Smooth muscle cell (in vitro differentiated cells): Measurements from ENCODE around the gene GULP1. TPM values are rescaled to one million over a fixed set of nuclear protein-coding genes. Genes with fewer than 3 reads are reported as not detected.
A peak's percentile ranks its signal among the peaks of the same experiment; 100 is the strongest.

ENCODE experiments used
- DNase-seq: peaks from one replicate; lab custom pipeline; 2025; ENCODE audit not compliant: unreplicated experiment; lab: John Stamatoyannopoulos, UW
- H2AFZ ChIP-seq: fragments of 200-600 bp; sonication (generic); 2 replicates; pipeline ENCODE4 v1.6.0; 2016; ENCODE audit warnings: antibody characterized with exemption, low read depth, mild to moderate bottlenecking
- H3F3A ChIP-seq: fragments of 200-600 bp; sonication (generic); 2 replicates; pipeline ENCODE4 v1.6.0; 2017; ENCODE audit warnings: antibody characterized with exemption, low read depth
- H3K27ac ChIP-seq: fragments of 200-600 bp; sonication (generic); 2 replicates; pipeline ENCODE4 v1.5.1; 2016; ENCODE audit warnings: low read depth, mild to moderate bottlenecking
- H3K27me3 ChIP-seq: fragments of 200-600 bp; sonication (generic); 2 replicates; pipeline ENCODE4 v1.6.1; 2016; ENCODE audit warnings: low read depth, mild to moderate bottlenecking
- H3K36me3 ChIP-seq: fragments of 200-600 bp; sonication (generic); 2 replicates; pipeline ENCODE4 v1.5.1; 2016; ENCODE audit warnings: low read depth
- H3K4me1 ChIP-seq: fragments of 200-600 bp; sonication (generic); 2 replicates; pipeline ENCODE4 v1.5.1; 2016; ENCODE audit warnings: low read depth
- H3K4me2 ChIP-seq: fragments of 200-600 bp; sonication (generic); 2 replicates; pipeline ENCODE4 v1.6.0; 2016; ENCODE audit warnings: mild to moderate bottlenecking
- H3K4me3 ChIP-seq: fragments of 200-600 bp; sonication (generic); 2 replicates; pipeline ENCODE4 v1.5.1; 2016; ENCODE audit warnings: mild to moderate bottlenecking
- H3K79me2 ChIP-seq: fragments of 200-600 bp; sonication (generic); 2 replicates; pipeline ENCODE4 v1.6.0; 2016; ENCODE audit warnings: low read depth, mild to moderate bottlenecking
- H3K9ac ChIP-seq: fragments of 200-600 bp; sonication (generic); 2 replicates; pipeline ENCODE4 v1.6.0; 2016; ENCODE audit warnings: low read depth
- H3K9me3 ChIP-seq: fragments of 200-600 bp; sonication (generic); replicated peaks from 2 replicates; pipeline ENCODE4 v1.5.1; 2016; ENCODE audit warnings: low read depth
- H4K20me1 ChIP-seq: fragments of 200-600 bp; sonication (generic); 2 replicates; pipeline ENCODE4 v1.6.0; 2016; ENCODE audit warnings: low read depth
- WGBS: methylation state at CpG from one replicate; pipeline ENCODE4 v1.1.7; 2016; ENCODE audit warnings: low lambda C conversion rate; 5-methylcytosine and 5-hydroxymethylcytosine counted together
- polyA plus RNA-seq: library from polyadenylated mRNA; unstranded; fragments of >200 nt; fragmentation: Nextera tagmentation; extraction: Ambion mirVana; gene quantifications from 2 replicates; pipeline ENCODE4 v1.2.1, GENCODE V29; 2016
- total RNA-seq: library from RNA; depleted of rRNA; stranded (reverse); fragments of >200 nt; gene quantifications from 2 replicates; pipeline ENCODE4 v1.2.3, GENCODE V29; 2014
- TF ChIP-seq, protein P1 (sequence below): fragments of 200-600 bp; sonication (generic); IDR thresholded peaks from 2 replicates; pipeline ENCODE4 v1.5.1; 2017; ENCODE audit warnings: borderline replicate concordance, mild to moderate bottlenecking, antibody characterized with exemption; ENCODE audit not compliant: insufficient read depth, poor library complexity, severe bottlenecking

Gene GULP1
- total and polyA plus RNA-seq, 2 experiments from 2014 or later, result 40.2 to 115 TPM

- Histone ChIP-seq H3K79me2 (peaks cover 85% of the 10 kb centered on the region), H2AFZ (no peak overlapping the region), H3K4me1 (peaks cover 28% of the 10 kb centered on the region), H3F3A (peaks cover 10% of the 10 kb centered on the region), H3K27me3 (no peaks in the 10 kb centered on the region), H3K4me2 (peak overlapping the region; percentile 82), H4K20me1 (no peaks in the 10 kb centered on the region), H3K9me3 (no peaks in the 10 kb centered on the region), H3K36me3 (peaks cover 11% of the 10 kb centered on the region), H3K9ac (peak overlapping the region; percentile 21), H3K27ac (peak overlapping the region; percentile 84), H3K4me3 (peak overlapping the region; percentile 36)
- no peak for DNase-seq
- TF ChIP-seq, protein P1, sequence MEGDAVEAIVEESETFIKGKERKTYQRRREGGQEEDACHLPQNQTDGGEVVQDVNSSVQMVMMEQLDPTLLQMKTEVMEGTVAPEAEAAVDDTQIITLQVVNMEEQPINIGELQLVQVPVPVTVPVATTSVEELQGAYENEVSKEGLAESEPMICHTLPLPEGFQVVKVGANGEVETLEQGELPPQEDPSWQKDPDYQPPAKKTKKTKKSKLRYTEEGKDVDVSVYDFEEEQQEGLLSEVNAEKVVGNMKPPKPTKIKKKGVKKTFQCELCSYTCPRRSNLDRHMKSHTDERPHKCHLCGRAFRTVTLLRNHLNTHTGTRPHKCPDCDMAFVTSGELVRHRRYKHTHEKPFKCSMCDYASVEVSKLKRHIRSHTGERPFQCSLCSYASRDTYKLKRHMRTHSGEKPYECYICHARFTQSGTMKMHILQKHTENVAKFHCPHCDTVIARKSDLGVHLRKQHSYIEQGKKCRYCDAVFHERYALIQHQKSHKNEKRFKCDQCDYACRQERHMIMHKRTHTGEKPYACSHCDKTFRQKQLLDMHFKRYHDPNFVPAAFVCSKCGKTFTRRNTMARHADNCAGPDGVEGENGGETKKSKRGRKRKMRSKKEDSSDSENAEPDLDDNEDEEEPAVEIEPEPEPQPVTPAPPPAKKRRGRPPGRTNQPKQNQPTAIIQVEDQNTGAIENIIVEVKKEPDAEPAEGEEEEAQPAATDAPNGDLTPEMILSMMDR, result no peak
- 14% methylated on average over 1 of the region's 1 CpG for WGBS
Observed at GRCh38 chr2:188527141-188527540, 235.5 kb downstream of the GULP1 start.

DNA sequence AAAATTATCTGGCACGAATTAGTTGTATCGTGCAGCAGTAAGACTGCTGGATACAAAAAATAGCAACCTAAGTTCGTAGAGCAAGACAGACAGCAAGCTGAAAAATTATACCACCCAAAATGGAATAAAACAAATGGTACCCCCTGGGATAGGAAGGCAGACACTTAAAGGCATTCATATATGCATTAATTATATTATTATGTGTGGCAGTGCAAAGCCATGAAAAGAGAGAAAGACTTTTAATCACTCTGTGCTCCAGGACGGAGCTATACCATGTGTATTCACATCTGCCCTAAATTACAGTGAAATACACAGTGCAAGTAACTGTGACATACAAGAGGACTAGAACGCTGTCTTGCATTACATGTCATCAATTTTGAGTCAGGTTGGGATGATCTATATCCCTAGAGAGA is 235.9 kb downstream of the GULP1 start:
- H3K79me2 ChIP-seq, result peaks cover 83% of the 10 kb centered on the region
- H3K9me3 ChIP-seq, result no peaks in the 10 kb centered on the region
- no peaks in the 10 kb centered on the region for H3K27me3 ChIP-seq
- H3K27ac ChIP-seq, result peak overlapping the region; percentile 84
- WGBS, result 50% methylated on average over 5 of the region's 5 CpGs
- H3K9ac ChIP-seq, result peak overlapping the region; percentile 21
- H3F3A ChIP-seq, result peaks cover 10% of the 10 kb centered on the region
- no peak for DNase-seq
- H4K20me1 ChIP-seq, result no peaks in the 10 kb centered on the region
- peaks cover 28% of the 10 kb centered on the region for H3K4me1 ChIP-seq
- TF ChIP-seq, protein P1, result no peak
- peaks cover 11% of the 10 kb centered on the region for H3K36me3 ChIP-seq
- H3K4me2 ChIP-seq, result peak overlapping the region; percentile 82
- peak overlapping the region; percentile 63 for H2AFZ ChIP-seq
- H3K4me3 ChIP-seq, result peak overlapping the region; percentile 36

DNA sequence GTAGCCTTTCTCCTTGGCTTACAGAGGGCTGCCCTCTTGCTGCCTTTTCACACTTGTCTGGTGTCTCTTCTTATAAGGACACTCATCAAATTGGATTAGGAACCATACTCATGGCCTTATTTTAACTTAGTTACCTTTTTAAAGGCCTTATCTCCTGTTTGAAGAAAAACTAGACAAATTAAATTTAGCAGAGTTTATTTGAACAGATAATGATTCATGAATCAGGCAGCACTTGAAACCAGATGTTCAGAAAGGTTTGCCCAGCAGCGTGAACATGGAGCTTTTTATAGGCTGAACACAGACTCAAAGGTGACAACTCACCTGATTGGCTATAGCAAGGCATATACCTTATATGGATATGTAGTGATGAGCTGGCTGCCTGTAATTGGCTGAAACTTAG is 238.0 kb downstream of the GULP1 start:
- H3K4me3 ChIP-seq, result no peak overlapping the region
- H3K4me1 ChIP-seq, result peaks cover 24% of the 10 kb centered on the region
- DNase-seq, result no peak
- peaks cover 67% of the 10 kb centered on the region for H3K79me2 ChIP-seq
- H3K36me3 ChIP-seq, result peaks cover 14% of the 10 kb centered on the region
- no peaks in the 10 kb centered on the region for H3K27me3 ChIP-seq
- 92% methylated on average over 1 of the region's 1 CpG for WGBS
- no peak overlapping the region for H3K27ac ChIP-seq
- no peak overlapping the region for H2AFZ ChIP-seq
- TF ChIP-seq, protein P1, result no peak
- no peaks in the 10 kb centered on the region for H4K20me1 ChIP-seq
- H3K9me3 ChIP-seq, result no peaks in the 10 kb centered on the region
- peaks cover 10% of the 10 kb centered on the region for H3F3A ChIP-seq
- H3K9ac ChIP-seq, result no peak overlapping the region
- H3K4me2 ChIP-seq, result no peak overlapping the region

DNA sequence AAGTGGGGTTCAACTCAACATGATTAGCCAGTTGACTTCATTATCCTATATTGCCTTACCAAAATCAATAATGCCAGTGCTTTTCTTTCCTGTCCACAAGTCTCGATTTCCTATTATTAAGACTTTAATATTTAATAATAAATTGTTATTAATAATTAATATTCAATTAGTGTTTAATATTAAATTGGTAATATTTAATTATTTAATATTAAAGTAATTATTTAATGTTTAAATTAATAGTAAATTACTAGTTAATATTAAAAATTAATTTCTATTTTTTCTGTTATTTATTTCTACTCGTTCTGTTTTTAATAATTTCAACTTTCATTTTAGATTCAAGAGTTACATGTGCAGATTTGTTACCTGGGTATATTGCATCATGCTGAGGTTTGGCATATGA is 243.2 kb downstream of the GULP1 start:
- 99% methylated on average over 2 of the region's 2 CpGs for WGBS
- Histone ChIP-seq H2AFZ (no peak overlapping the region), H4K20me1 (no peaks in the 10 kb centered on the region), H3K4me3 (no peak overlapping the region), H3K4me1 (no peaks in the 10 kb centered on the region), H3K79me2 (peaks cover 36% of the 10 kb centered on the region), H3K9me3 (no peaks in the 10 kb centered on the region), H3K9ac (no peak overlapping the region), H3K27ac (no peak overlapping the region), H3K4me2 (no peak overlapping the region), H3K27me3 (no peaks in the 10 kb centered on the region), H3F3A (no peaks in the 10 kb centered on the region), H3K36me3 (peaks cover 6% of the 10 kb centered on the region)
- TF ChIP-seq, protein P1, result no peak
- no peak for DNase-seq
